KOPT-K1 (cell line): Measurements from ENCODE around the gene CST7.
"Not testable (repeated sequence)": the region's sequence is repeated elsewhere in the genome, so short reads cannot be mapped to it uniquely, and the experiment has no call there.

Experiments used
- H3K27ac ChIP-seq: fragments of 200-600 bp; sonication (generic); 2 replicates; pipeline ENCODE4 v1.5.1; 2016; ENCODE audit warnings: antibody characterized with exemption, mild to moderate bottlenecking, low read depth, low read length; ENCODE audit not compliant: poor library complexity, severe bottlenecking
- H3K36me3 ChIP-seq: fragments of 200-600 bp; sonication (generic); 2 replicates; pipeline ENCODE4 v1.5.1; 2017; ENCODE audit warnings: antibody characterized with exemption, mild to moderate bottlenecking, low read length, moderate library complexity; ENCODE audit not compliant: insufficient read depth
- H3K9me3 ChIP-seq: fragments of 200-600 bp; sonication (generic); 2 replicates; pipeline ENCODE4 v1.5.1; 2017; ENCODE audit warnings: antibody characterized with exemption, low read length, mild to moderate bottlenecking; ENCODE audit not compliant: insufficient read depth, poor library complexity, severe bottlenecking

The CST7 gene

GRCh38 chr20:24936526-24937407, 12.3 kb upstream of the CST7 start:
- no peaks in the 10 kb centered on the region for H3K36me3 ChIP-seq
- no peak overlapping the region for H3K27ac ChIP-seq
- peaks cover 39% of the 10 kb centered on the region for H3K9me3 ChIP-seq

DNA sequence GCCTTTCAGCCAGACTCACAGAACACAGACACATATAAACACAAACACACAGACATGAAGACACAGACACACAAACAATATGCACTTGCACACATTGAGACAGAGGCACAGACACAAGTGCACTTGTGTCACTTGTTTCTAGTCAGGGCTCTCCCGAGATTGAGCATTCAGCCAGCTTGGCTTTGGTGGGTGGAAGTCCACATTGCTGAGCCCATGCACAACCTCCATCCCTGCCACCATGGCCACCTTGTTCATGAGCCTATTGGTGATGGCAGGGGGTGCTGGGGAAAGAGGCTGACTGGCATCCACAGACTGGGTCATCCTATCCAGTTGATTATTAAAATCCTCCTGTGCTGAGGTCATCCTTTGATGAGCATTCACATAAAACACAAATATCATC, 11.5 kb upstream of the CST7 start:
- H3K27ac ChIP-seq, result no peak overlapping the region
- no peaks in the 10 kb centered on the region for H3K36me3 ChIP-seq
- H3K9me3 ChIP-seq, result peaks cover 33% of the 10 kb centered on the region

DNA sequence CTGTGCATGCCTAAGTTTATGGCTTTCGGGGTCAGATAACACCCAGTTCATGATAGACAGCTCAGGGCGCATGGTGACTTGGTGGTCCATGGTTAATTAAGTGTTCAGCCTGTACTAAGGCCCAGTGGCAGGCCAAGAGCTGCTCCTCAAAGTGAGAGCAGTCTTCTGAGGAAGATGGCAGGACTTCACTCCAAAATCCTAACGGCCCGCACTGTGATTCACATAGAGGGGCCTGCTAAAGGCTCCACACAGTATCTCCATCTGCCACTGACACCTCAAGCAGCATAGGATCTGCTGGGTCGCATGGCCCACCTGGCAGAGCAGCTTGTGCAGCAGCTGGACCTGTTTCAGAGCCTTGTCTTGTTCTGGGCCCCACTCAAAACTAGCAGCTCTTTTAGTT, 10.6 kb upstream of the CST7 start:
- peaks cover 24% of the 10 kb centered on the region for H3K9me3 ChIP-seq
- H3K27ac ChIP-seq, result no peak overlapping the region
- no peaks in the 10 kb centered on the region for H3K36me3 ChIP-seq

DNA sequence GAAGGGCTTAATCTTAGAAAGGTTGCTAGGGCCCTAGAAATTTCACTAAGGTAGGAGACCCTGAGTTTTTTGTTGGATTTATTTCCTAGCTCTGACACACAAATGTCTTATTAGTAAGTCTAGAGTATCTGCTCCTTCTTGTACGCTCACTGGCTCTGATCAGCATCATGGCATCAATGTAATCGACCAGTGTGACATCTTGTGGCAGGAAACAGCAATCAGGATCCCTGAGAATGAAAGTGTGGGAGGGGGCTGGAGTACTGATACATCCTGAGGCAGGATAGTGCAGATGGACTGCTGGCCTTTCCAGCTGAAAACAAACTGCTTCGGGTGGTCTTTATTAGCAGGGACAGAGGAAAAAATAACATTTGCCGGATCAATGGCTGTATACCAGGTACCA, 10.0 kb upstream of the CST7 start:
- Histone ChIP-seq H3K36me3 (no peaks in the 10 kb centered on the region), H3K27ac (no peak overlapping the region), H3K9me3 (peaks cover 24% of the 10 kb centered on the region)

DNA sequence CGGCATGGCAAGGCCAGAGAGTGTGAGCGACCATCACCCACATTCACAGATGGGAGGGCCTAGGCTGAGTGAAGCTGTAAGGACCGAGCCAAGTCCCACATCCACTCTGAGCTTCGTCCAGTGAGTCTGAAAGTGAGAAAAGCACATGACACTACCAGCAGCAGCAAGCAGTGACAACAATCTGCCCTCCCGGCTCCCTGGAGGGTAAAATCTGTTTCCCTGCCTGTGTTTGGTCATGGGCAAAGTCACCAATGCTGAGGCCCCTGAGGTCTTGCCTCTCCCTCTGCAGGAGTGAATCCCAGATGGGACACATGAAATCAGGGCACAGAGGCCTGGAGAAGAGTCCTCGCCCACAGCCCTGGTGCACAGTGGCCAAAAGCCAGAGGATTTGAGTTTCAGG, 6.4 kb upstream of the CST7 start:
- peaks cover 24% of the 10 kb centered on the region for H3K9me3 ChIP-seq
- H3K36me3 ChIP-seq, result no peaks in the 10 kb centered on the region
- H3K27ac ChIP-seq, result no peak overlapping the region

DNA sequence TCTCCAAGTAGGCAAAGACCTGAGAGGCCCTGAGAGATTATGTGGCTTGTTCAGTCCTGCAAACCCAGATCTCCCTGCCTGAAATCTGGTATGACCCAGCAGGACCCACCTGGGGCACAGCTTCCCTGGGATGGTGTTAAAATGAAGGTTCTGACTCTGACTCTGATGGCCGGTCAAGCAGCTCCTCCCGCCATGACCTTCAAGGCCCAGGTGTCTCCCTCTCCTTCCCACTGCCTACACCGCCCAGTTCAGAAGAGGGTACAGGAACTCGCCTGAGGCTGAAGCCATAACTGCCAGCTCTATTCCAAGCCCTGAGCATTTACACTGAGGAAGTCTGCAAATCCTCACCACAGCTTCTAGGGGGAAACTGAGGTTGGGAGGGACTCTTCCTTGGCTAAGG, 5.9 kb upstream of the CST7 start:
- Histone ChIP-seq H3K27ac (no peak overlapping the region), H3K36me3 (no peaks in the 10 kb centered on the region), H3K9me3 (peaks cover 27% of the 10 kb centered on the region)

GRCh38 chr20:24943731-24944130, 5.3 kb upstream of the CST7 start:
- Histone ChIP-seq H3K36me3 (no peaks in the 10 kb centered on the region), H3K27ac (no peak overlapping the region), H3K9me3 (peaks cover 27% of the 10 kb centered on the region)

DNA sequence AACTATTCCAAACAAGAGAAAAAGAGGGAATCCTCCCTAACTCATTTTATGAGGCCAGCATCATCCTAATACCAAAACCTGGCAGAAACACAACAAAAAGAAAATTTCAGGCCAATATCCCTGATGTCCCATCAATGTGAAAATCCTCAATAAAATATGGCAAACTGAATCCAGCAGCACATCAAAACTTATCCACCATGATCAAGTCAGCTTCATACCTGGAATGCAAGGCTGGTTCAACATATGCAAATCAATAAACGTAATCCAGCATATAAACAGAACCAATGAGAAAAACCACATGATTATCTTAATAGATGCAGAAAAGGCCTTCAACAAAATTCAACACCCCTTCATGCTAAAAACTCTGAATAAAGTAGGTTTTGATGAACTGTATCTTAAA, 2.7 kb upstream of the CST7 start:
- peaks cover 19% of the 10 kb centered on the region for H3K9me3 ChIP-seq
- H3K27ac ChIP-seq, H3K36me3 ChIP-seq: not testable (repeated sequence)

DNA sequence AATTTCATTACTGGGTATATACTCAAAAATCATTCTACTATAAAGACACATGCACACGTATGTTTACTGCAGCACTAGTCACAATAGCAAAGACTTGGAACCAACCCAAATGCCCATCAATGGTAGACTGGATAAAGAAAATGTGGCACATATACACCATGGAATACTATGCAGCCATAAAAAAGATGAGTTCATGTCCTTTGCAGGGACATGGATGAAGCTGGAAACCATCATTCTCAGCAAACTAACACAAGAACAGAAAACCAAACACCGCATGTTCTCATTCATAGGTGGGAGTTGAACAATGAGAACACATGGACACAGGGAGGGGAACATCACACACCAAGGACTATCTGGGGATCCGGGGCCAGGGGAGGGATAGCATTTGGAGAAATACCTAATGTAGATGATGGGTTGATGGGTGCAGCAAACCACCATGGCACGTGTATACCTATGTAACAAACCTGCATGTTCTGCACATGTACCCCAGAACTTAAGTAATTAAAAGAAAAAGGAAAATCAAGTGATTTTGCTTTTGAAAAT, 602 bp upstream of the CST7 start:
- H3K36me3 ChIP-seq, result not testable (repeated sequence)
- H3K27ac ChIP-seq, result peak overlapping the region; percentile 66
- H3K9me3 ChIP-seq, result peaks cover 17% of the 10 kb centered on the region

GRCh38 chr20:24949756-24950127, 673 bp downstream of the CST7 start:
- H3K9me3 ChIP-seq, result peaks cover 17% of the 10 kb centered on the region
- H3K27ac ChIP-seq, result peak overlapping the region; percentile 66
- H3K36me3 ChIP-seq, result no peaks in the 10 kb centered on the region

DNA sequence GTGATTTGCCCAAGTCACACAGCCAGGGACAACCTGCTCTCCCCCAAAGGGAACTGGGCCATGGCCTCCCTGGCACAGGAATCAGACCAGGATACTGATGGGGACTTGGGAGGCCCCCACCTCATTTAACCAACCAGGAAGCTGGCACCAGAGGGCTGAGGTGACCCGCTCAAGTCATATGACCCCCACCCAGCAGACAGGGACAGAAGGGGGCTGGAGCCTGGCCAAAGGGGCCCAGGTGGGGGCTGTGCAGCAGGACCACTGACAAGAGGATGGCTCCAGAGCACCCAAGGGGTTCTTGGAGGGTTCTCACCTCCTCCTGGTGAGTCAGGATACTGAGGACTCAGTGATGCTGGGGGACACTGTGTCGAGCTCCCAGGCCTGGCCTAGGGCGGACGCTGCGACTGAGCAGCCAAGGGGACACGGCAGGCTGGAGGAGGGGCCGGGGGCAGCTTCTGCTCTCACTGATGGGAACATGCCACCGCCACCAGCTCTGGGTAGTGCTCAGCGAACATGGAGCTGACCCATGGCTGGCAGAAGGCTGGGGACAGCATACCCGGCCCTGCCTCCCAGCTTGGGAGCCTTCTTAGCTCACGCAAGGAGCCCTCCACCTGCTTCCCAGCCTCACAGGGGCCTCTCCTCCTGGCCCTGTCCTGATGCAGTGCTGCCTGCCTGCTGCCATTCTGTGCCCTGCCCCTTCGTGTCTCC, 1.2 kb downstream of the CST7 start:
- H3K36me3 ChIP-seq, result no peaks in the 10 kb centered on the region
- H3K9me3 ChIP-seq, result peaks cover 13% of the 10 kb centered on the region
- H3K27ac ChIP-seq, result peak overlapping the region; percentile 66

GRCh38 chr20:24950836-24951525, 1.9 kb downstream of the CST7 start:
- peaks cover 13% of the 10 kb centered on the region for H3K9me3 ChIP-seq
- H3K36me3 ChIP-seq, result no peaks in the 10 kb centered on the region
- H3K27ac ChIP-seq, result peak overlapping the region; percentile 66

GRCh38 chr20:24951536-24952083, 2.5 kb downstream of the CST7 start:
- H3K36me3 ChIP-seq, result no peaks in the 10 kb centered on the region
- H3K9me3 ChIP-seq, result peaks cover 7% of the 10 kb centered on the region
- H3K27ac ChIP-seq, result peak overlapping the region; percentile 66

DNA sequence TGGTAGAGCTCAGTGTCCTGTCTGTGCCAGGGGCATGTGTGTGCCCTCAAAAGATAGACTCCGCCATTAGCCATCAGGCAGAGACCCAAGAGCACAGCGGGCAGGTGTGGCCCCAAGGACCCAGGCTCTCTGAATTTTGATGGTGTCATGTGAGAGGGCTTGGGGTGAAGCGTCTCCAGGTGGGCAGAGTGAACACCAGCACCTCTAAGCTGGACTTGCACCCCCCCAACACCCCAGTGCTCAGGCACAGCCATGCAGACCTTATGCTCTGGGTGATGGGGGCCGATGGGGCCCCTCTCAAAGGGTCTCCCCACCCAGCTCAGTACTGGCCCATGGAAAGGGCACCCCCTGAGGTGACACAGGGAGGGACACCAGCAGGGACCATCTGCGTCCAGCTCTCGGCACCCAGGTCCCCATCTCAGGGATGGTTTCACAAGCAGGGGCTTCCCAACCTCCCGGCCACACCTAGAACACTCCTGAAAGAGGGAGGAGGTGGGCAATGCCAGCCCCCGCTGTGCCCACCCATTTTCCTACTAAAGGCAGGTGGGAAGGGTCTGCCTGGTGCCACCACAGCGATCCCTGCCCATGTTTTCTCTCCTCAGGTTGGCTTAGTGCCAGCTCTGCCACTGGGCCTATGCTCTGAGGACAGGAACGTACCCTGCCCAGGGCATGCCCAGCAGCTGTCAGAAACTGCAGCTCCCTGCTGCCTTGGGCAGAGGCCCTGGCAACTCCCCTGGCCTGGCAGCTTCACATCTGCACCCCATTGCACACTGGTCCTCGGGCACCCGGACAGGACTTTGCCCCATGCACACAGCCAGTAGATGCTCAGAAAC, 3.5 kb downstream of the CST7 start:
- Histone ChIP-seq H3K9me3 (peaks cover 5% of the 10 kb centered on the region), H3K27ac (peak overlapping the region; percentile 66), H3K36me3 (peaks cover 5% of the 10 kb centered on the region; the same call in 1 of the 2 replicates)
